ENCODE results near the gene CHCHD10.

DNA sequence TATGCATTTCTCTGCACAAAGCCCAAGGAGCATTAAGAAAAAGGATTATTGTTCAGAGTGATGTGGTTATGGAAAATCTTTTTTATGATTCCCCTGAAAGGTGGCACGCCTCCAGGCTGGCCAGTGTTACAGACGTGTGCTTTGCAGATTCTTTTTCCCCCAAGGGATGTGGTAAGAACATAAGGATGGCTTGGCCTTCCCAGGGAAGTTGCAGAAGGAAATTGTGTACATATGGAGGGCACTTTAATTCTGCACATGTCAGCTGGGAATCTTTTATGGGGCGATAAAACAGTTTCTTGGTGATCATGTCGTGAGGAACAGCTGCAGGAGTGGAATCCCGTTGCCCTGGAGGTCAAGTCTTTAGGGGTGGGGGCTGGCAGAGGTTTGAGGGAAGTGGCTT, 28.7 kb upstream of the CHCHD10 start:
- TF ChIP-seq, protein P1, sequence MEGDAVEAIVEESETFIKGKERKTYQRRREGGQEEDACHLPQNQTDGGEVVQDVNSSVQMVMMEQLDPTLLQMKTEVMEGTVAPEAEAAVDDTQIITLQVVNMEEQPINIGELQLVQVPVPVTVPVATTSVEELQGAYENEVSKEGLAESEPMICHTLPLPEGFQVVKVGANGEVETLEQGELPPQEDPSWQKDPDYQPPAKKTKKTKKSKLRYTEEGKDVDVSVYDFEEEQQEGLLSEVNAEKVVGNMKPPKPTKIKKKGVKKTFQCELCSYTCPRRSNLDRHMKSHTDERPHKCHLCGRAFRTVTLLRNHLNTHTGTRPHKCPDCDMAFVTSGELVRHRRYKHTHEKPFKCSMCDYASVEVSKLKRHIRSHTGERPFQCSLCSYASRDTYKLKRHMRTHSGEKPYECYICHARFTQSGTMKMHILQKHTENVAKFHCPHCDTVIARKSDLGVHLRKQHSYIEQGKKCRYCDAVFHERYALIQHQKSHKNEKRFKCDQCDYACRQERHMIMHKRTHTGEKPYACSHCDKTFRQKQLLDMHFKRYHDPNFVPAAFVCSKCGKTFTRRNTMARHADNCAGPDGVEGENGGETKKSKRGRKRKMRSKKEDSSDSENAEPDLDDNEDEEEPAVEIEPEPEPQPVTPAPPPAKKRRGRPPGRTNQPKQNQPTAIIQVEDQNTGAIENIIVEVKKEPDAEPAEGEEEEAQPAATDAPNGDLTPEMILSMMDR (IDR thresholded peaks at IDR 0.05; ENCODE audit: low read depth, low read length, poor library complexity, severe bottlenecking): no peak
- no peak for TF ChIP-seq EZH2phosphoT487 (IDR thresholded peaks at IDR 0.05; ENCODE audit: borderline replicate concordance, low read length)

Measured in DOHH2 (cell line).